SK-N-SH (cell line): Measurements from ENCODE around the gene STARD13. TPM values are rescaled to one million over a fixed set of nuclear protein-coding genes. Genes with fewer than 3 reads are reported as not detected.

ENCODE experiments used
- CTCF ChIA-PET: fragments of 300-600, 350-600 bp; formaldehyde crosslinking; extraction: SDS; loops from one replicate; lab custom pipeline; 2021; lab: Yijun Ruan, JAX
- POLR2A ChIA-PET: fragments of 350-600 bp; sonication (Branson Sonifier 250); formaldehyde crosslinking; extraction: SDS; loops from one replicate; lab custom pipeline; 2020; ENCODE audit warnings: antibody characterized with exemption, inconsistent platforms; lab: Yijun Ruan, JAX
- DNase-seq: peaks from one replicate; pipeline ENCODE4 v3.0.0; 2012
- H2AFZ ChIP-seq: fragments of 200-600 bp; sonication (generic); 2 replicates; pipeline ENCODE4 v1.8.1; 2016; ENCODE audit warnings: antibody characterized with exemption, mild to moderate bottlenecking, low read depth
- H3F3A ChIP-seq: fragments of 200-600 bp; sonication (generic); replicated peaks from 2 replicates; pipeline ENCODE3; 2016; ENCODE audit warnings: antibody characterized with exemption, mild to moderate bottlenecking; ENCODE audit not compliant: insufficient read depth
- H3K27ac ChIP-seq, 2 experiments: fragments of 200-500 bp in 1 of 2; fragments of 200-600 bp in 1 of 2; sonication (Bioruptor generic) in 1 of 2; sonication (generic), shearing (Covaris generic) in 1 of 2; 2 replicates each; pipeline versions ENCODE4 v1.5.1 to v1.6.1; 2014 to 2016; ENCODE audit warnings: low read depth in 2 of 2, inconsistent platforms in 1 of 2, low read length in 1 of 2, mild to moderate bottlenecking in 1 of 2, mixed read lengths in 1 of 2
- H3K27me3 ChIP-seq: fragments of 200-600 bp; sonication (generic), shearing (Covaris generic); 2 replicates; pipeline ENCODE4 v1.6.1; 2016; ENCODE audit warnings: mixed run types; ENCODE audit not compliant: insufficient read depth
- H3K36me3 ChIP-seq, 2 experiments: fragments of 200-500 bp in 1 of 2; fragments of 200-600 bp in 1 of 2; sonication (Bioruptor generic) in 1 of 2; sonication (generic) in 1 of 2; replicated peaks in 1 of 2; 2 replicates each; pipeline versions ENCODE3 to v1.5.1; 2014 to 2016; ENCODE audit warnings: low read length in 1 of 2, mild to moderate bottlenecking in 1 of 2; ENCODE audit not compliant: insufficient read depth in 2 of 2, control insufficient read depth in 1 of 2
- H3K4me1 ChIP-seq, 2 experiments: fragments of 200-500 bp in 1 of 2; fragments of 200-600 bp in 1 of 2; sonication (Bioruptor generic) in 1 of 2; sonication (generic), shearing (Covaris generic) in 1 of 2; 2 replicates each; pipeline versions ENCODE4 v1.5.1 to v1.6.1; 2014 to 2016; ENCODE audit warnings: low read depth in 1 of 2, low read length in 1 of 2, mixed run types in 1 of 2; ENCODE audit not compliant: insufficient read depth in 2 of 2, control insufficient read depth in 1 of 2
- H3K4me2 ChIP-seq: fragments of 200-600 bp; sonication (generic), shearing (Covaris generic); 2 replicates; pipeline ENCODE4 v1.6.1; 2017; ENCODE audit warnings: mixed run types
- H3K4me3 ChIP-seq, 2 experiments: fragments of 200-500 bp in 1 of 2; fragments of 200-600 bp in 1 of 2; sonication (Bioruptor generic) in 1 of 2; sonication (generic), shearing (Covaris generic) in 1 of 2; 2 replicates each; pipeline versions ENCODE4 v1.5.1 to v1.8.1; 2014 to 2016; ENCODE audit warnings: low read depth in 2 of 2, inconsistent platforms in 1 of 2, low read length in 1 of 2, mild to moderate bottlenecking in 1 of 2, mixed read lengths in 1 of 2, moderate library complexity in 1 of 2
- H3K79me2 ChIP-seq: fragments of 200-600 bp; sonication (generic); 2 replicates; pipeline ENCODE4 v1.8.1; 2017; ENCODE audit warnings: mild to moderate bottlenecking; ENCODE audit not compliant: insufficient read depth
- H3K9ac ChIP-seq: fragments of 200-600 bp; sonication (generic); 2 replicates; pipeline ENCODE4 v1.6.1; 2017; ENCODE audit warnings: mixed run types
- H3K9me2 ChIP-seq: fragments of 200-600 bp; sonication (generic); 2 replicates; pipeline ENCODE4 v1.6.1; 2017; ENCODE audit warnings: mixed run types
- H3K9me3 ChIP-seq: fragments of 200-600 bp; sonication (generic); 2 replicates; pipeline ENCODE4 v1.6.1; 2017; ENCODE audit warnings: mixed run types, mild to moderate bottlenecking, moderate library complexity
- H4K20me1 ChIP-seq: fragments of 200-600 bp; sonication (generic); 2 replicates; pipeline ENCODE4 v1.6.1; 2017; ENCODE audit warnings: mild to moderate bottlenecking, mixed run types; ENCODE audit not compliant: insufficient read depth
- CHD2 ChIP-seq: fragments of 150-350 bp; IDR thresholded peaks from 2 replicates; pipeline ENCODE4 v1.6.1; 2018; ENCODE audit warnings: low read length; ENCODE audit not compliant: partially characterized antibody
- FOXM1 ChIP-seq: IDR thresholded peaks from 2 replicates; pipeline ENCODE4 v1.4.0; 2012; ENCODE audit warnings: low read depth, mild to moderate bottlenecking
- GABPA ChIP-seq: IDR thresholded peaks from 2 replicates; pipeline ENCODE4 v1.4.0; 2012; ENCODE audit warnings: low read depth, mild to moderate bottlenecking
- JUND ChIP-seq: IDR thresholded peaks from 2 replicates; pipeline ENCODE4 v1.4.0; 2012
- MXI1 ChIP-seq: IDR thresholded peaks from 2 replicates; pipeline ENCODE4 v1.6.1; 2012; ENCODE audit warnings: mild to moderate bottlenecking, low read depth, low read length, improper control_type of control experiment
- NRF1 ChIP-seq: IDR thresholded peaks from 2 replicates; pipeline ENCODE4 v1.6.1; 2012; ENCODE audit warnings: low read depth, mild to moderate bottlenecking, low read length
- PBX3 ChIP-seq: IDR thresholded peaks from 2 replicates; pipeline ENCODE4; 2012
- RAD21 ChIP-seq: IDR thresholded peaks from 2 replicates; pipeline ENCODE4 v1.6.1; 2012; ENCODE audit warnings: mild to moderate bottlenecking, low read length
- REST ChIP-seq: IDR thresholded peaks from 2 replicates; pipeline ENCODE4 v1.6.1; 2012; ENCODE audit warnings: mild to moderate bottlenecking, low read depth, low read length, moderate library complexity
- RXRA ChIP-seq: IDR thresholded peaks from 2 replicates; pipeline ENCODE4 v1.4.0; 2012; ENCODE audit warnings: low read depth, mild to moderate bottlenecking, borderline replicate concordance
- USF1 ChIP-seq: IDR thresholded peaks from 2 replicates; pipeline ENCODE4 v1.4.0; 2012; ENCODE audit warnings: low read depth, borderline replicate concordance
- YY1 ChIP-seq: IDR thresholded peaks from 2 replicates; pipeline ENCODE4 v1.4.0; 2012; ENCODE audit warnings: low read depth, mild to moderate bottlenecking
- ZBTB33 ChIP-seq: IDR thresholded peaks from 2 replicates; pipeline ENCODE4 v1.4.0; 2012; ENCODE audit warnings: low read depth, borderline replicate concordance
- WGBS: methylation state at CpG from one replicate; pipeline ENCODE4 v1.1.6; 2017; ENCODE audit warnings: low lambda C conversion rate; 5-methylcytosine and 5-hydroxymethylcytosine counted together
- polyA plus RNA-seq, 3 experiments: library from polyadenylated mRNA; depleted of rRNA; stranded (reverse); fragments of >200 nt; gene quantifications; 2 replicates each; pipeline ENCODE4 v1.2.3, GENCODE V29; 2012
- TF ChIP-seq, protein P1 (sequence below): IDR thresholded peaks from 2 replicates; pipeline ENCODE4 v1.4.0; 2012; ENCODE audit warnings: low read depth

Gene STARD13
- polyA plus RNA-seq, 1 of the 3 experiments (the other 2 are of a cell fraction), result 5.7 TPM

- no peaks in the 10 kb centered on the region for H3K36me3 ChIP-seq
- no peaks in the 10 kb centered on the region for H3K4me1 ChIP-seq
- ChIA-PET CTCF (no interaction called here), POLR2A (no interaction called here)
- no peaks in the 10 kb centered on the region for H3K79me2 ChIP-seq
- H3K4me3 ChIP-seq, result no peak overlapping the region
- no peaks in the 10 kb centered on the region for H4K20me1 ChIP-seq
- H3F3A ChIP-seq, result no peaks in the 10 kb centered on the region
- no peak overlapping the region for H3K9ac ChIP-seq
- H3K9me2 ChIP-seq, result no peaks in the 10 kb centered on the region
- H2AFZ ChIP-seq, result no peak overlapping the region
- H3K27ac ChIP-seq, result no peak overlapping the region
- no peak for DNase-seq
- no peak overlapping the region for H3K4me2 ChIP-seq
- 94% methylated on average over 3 of the region's 3 CpGs for WGBS
- TF ChIP-seq USF1 (no peak), RAD21 (no peak), ZBTB33 (no peak), JUND (no peak), MXI1 (no peak), CHD2 (no peak), RXRA (no peak), GABPA (no peak), YY1 (no peak), REST (no peak), PBX3 (no peak), NRF1 (no peak), FOXM1 (no peak)
- TF ChIP-seq, protein P1, sequence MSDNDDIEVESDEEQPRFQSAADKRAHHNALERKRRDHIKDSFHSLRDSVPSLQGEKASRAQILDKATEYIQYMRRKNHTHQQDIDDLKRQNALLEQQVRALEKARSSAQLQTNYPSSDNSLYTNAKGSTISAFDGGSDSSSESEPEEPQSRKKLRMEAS, result no peak
- H3K9me3 ChIP-seq, result no peaks in the 10 kb centered on the region
- no peaks in the 10 kb centered on the region for H3K27me3 ChIP-seq
Observed at GRCh38 chr13:33089311-33089710, 196.2 kb downstream of the STARD13 start.
